Fibroblast of lung (primary cell): ENCODE measurements around the gene ANKRD31.

Experiments used
- EZH2 ChIP-seq: IDR thresholded peaks from 2 replicates; pipeline ENCODE4 v1.5.1; 2012; ENCODE audit warnings: low read length, control low read depth, mild to moderate bottlenecking; ENCODE audit errors: missing control alignments
- TF ChIP-seq, protein P1 (sequence below), 2 donors: IDR thresholded peaks in 1 of 2; conservative IDR thresholded peaks in 1 of 2; 1 replicate in 1 of 2; 2 replicates in 1 of 2; pipeline ENCODE4 v1.5.1; 2011 to 2012; ENCODE audit warnings: low read length in 2 of 2, control low read depth in 1 of 2, inconsistent platforms in 1 of 2, low read depth in 1 of 2, mild to moderate bottlenecking in 1 of 2

DNA sequence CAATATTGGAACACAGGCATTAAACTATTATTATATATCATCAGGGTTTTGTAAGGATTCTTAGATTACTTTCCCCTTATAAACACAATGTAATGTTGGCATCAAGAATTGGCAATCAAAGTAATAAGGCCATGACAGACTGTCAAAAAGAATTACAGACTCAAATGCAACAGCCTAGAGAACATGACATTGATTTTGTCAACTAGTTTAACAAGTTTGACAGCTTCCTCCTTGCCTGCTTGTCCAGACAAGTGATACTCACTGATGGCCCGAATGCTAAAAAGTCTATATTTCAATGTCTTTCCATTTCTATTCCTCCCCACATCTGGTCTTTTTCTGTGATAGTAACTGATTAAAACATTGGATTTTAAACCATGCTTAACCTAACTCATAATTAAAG lies 6.4 kb upstream of the ANKRD31 start:
- TF ChIP-seq, protein P1, sequence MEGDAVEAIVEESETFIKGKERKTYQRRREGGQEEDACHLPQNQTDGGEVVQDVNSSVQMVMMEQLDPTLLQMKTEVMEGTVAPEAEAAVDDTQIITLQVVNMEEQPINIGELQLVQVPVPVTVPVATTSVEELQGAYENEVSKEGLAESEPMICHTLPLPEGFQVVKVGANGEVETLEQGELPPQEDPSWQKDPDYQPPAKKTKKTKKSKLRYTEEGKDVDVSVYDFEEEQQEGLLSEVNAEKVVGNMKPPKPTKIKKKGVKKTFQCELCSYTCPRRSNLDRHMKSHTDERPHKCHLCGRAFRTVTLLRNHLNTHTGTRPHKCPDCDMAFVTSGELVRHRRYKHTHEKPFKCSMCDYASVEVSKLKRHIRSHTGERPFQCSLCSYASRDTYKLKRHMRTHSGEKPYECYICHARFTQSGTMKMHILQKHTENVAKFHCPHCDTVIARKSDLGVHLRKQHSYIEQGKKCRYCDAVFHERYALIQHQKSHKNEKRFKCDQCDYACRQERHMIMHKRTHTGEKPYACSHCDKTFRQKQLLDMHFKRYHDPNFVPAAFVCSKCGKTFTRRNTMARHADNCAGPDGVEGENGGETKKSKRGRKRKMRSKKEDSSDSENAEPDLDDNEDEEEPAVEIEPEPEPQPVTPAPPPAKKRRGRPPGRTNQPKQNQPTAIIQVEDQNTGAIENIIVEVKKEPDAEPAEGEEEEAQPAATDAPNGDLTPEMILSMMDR (conservative IDR thresholded peaks at IDR 0.05 in 1 of 2, IDR thresholded peaks at IDR 0.05 in 1 of 2; ENCODE audit: low read depth in 1 of 2, low read length in 2 of 2), result no peak
- no peak for TF ChIP-seq EZH2
